NCI-H2227 (cell line): ENCODE measurements around the gene ESR2.
"Not testable (repeated sequence)": the region's sequence is repeated elsewhere in the genome, so short reads cannot be mapped to it uniquely, and the experiment has no call there.

Experiments used
- DNase-seq: peaks from one replicate; lab custom pipeline; 2025; ENCODE audit not compliant: unreplicated experiment; lab: John Stamatoyannopoulos, UW

The ESR2 gene

GRCh38 chr14:64293976-64294671 lies at the start of gene ESR2:
Gene ESR2 (minus strand): TSS chr14:64294371. CDS start chr14:64282985, 11,386 bp downstream.
- DNase-seq, result peak; percentile 40

- no peak for DNase-seq
These were observed 46.5 kb upstream of the ESR2 start for GRCh38 chr14:64340560-64341196.

- peak; percentile 98 for DNase-seq
These were observed 44.6 kb upstream of the ESR2 start for GRCh38 chr14:64338616-64339316.

- peak; percentile 93 for DNase-seq
These were observed 43.9 kb upstream of the ESR2 start for GRCh38 chr14:64337888-64338615.

GRCh38 chr14:64329149-64329548 lies 35.0 kb upstream of the ESR2 start:
- no peak for DNase-seq

- no peak for DNase-seq
These were observed 32.3 kb upstream of the ESR2 start for GRCh38 chr14:64326502-64326901.

- no peak for DNase-seq
These were observed 30.7 kb upstream of the ESR2 start for GRCh38 chr14:64324895-64325294.

- DNase-seq, result no peak
These were observed 30.3 kb upstream of the ESR2 start for GRCh38 chr14:64324461-64324860.

- DNase-seq, result not testable (repeated sequence)
These were observed 26.2 kb upstream of the ESR2 start for GRCh38 chr14:64320362-64320761.

- DNase-seq, result not testable (repeated sequence)
These were observed 24.5 kb upstream of the ESR2 start for GRCh38 chr14:64318695-64319094.

- DNase-seq, result peak; percentile 56
These were observed 9.3 kb upstream of the ESR2 start for GRCh38 chr14:64303471-64303917.

GRCh38 chr14:64298773-64299172 lies 4.6 kb upstream of the ESR2 start:
- DNase-seq, result no peak

GRCh38 chr14:64296561-64296960 lies 2.4 kb upstream of the ESR2 start:
- DNase-seq, result no peak

- peak; percentile 62 for DNase-seq
These were observed 672 bp upstream of the ESR2 start for GRCh38 chr14:64294672-64295413.

- DNase-seq, result no peak
These were observed 2.0 kb downstream of the ESR2 start for GRCh38 chr14:64292197-64292596.

GRCh38 chr14:64289571-64289970 lies 4.6 kb downstream of the ESR2 start:
- no peak for DNase-seq

- no peak for DNase-seq
These were observed 12.4 kb downstream of the ESR2 start for GRCh38 chr14:64281805-64282204.

- DNase-seq, result no peak
These were observed 14.2 kb downstream of the ESR2 start for GRCh38 chr14:64279704-64280668.

GRCh38 chr14:64278458-64278857 lies 15.7 kb downstream of the ESR2 start:
- DNase-seq, result no peak
